IPS-11a (cell line): ENCODE data around the gene TLCD2.
"Not testable (repeated sequence)": the region's sequence is repeated elsewhere in the genome, so short reads cannot be mapped to it uniquely, and the experiment has no call there.

Experiments
- H3K4me3 ChIP-seq: one replicate; pipeline ENCODE4 v1.5.1; 2013; ENCODE audit warnings: low read depth, low read length, control low read depth

TLCD2 gene, protein sequence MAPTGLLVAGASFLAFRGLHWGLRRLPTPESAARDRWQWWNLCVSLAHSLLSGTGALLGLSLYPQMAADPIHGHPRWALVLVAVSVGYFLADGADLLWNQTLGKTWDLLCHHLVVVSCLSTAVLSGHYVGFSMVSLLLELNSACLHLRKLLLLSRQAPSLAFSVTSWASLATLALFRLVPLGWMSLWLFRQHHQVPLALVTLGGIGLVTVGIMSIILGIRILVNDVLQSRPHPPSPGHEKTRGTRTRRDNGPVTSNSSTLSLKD

GRCh38 chr17:1709971-1710806 is at the start of gene TLCD2:
Gene TLCD2 (minus strand): TSS chr17:1710377. CDS start chr17:1710242, 135 bp downstream.
- peak within 1 kb of the TSS; percentile 54 for H3K4me3 ChIP-seq

GRCh38 chr17:1759529-1759928 is 49.4 kb upstream of the TLCD2 start:
- H3K4me3 ChIP-seq = no peak overlapping the region

GRCh38 chr17:1758807-1759206 is 48.6 kb upstream of the TLCD2 start:
- no peak overlapping the region for H3K4me3 ChIP-seq

DNA sequence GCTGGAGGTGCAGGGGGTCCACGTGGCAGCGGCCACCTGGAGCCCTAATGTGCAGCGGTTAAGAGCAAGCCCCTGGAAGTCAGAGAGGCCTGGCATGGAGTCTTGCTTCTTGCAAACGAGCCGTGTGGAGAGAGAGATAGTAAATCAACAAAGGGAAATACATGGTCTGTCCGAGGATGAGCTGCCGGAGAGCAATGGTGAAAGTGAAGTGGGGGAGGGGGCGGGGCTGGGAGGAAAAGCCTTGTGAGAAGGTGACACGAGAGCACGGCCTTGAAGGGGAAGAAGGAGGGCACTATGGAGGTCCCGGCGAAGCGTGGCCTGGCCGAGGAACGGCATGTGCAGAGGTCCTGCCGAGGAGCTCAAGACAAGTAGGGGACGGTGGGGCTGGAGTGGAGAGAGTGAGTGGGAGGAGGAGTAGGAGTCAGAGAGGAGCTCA is 45.7 kb upstream of the TLCD2 start:
- no peak overlapping the region for H3K4me3 ChIP-seq

GRCh38 chr17:1755252-1755826 is 45.2 kb upstream of the TLCD2 start:
- H3K4me3 ChIP-seq = no peak overlapping the region

DNA sequence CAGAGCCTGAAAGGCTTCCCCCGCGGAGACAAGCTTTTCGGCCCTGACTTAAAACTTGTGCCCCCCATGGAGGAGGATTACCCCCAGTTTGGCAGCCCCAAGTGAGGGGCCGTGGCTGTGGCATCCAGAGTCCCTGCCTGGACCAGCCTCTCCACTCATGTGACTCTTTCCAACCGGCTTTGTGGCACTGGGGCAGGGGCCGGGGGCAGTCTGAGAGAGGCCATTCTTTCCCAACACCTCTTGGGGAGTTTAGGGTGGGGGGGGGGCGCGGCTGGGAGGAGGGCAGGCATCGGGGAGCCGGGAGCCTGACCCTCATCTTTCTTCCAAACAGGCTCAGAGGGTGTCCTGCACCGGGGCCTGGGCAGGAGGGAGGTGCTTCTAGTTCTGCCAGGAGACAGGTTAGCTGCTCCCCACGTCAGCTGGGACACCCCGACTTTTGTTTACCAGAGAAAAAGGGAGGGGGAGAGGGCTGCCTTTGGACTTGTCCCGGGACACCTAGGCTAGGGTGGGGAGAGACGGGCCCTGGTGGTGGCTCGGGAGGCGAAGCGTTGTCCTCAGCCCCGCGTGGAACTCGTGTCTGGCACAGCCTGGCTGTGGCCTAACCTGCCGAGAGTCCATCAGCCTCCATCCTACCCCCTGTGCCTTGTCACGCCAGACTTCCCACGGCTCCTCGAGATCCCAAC is 44.4 kb upstream of the TLCD2 start:
- H3K4me3 ChIP-seq = no peak overlapping the region

- H3K4me3 ChIP-seq = no peak overlapping the region
Observed at GRCh38 chr17:1753767-1754429, 43.7 kb upstream of the TLCD2 start.

- no peak overlapping the region for H3K4me3 ChIP-seq
Observed at GRCh38 chr17:1752425-1753262, 42.5 kb upstream of the TLCD2 start.

GRCh38 chr17:1750628-1751027 is 40.5 kb upstream of the TLCD2 start:
- H3K4me3 ChIP-seq = no peak overlapping the region

DNA sequence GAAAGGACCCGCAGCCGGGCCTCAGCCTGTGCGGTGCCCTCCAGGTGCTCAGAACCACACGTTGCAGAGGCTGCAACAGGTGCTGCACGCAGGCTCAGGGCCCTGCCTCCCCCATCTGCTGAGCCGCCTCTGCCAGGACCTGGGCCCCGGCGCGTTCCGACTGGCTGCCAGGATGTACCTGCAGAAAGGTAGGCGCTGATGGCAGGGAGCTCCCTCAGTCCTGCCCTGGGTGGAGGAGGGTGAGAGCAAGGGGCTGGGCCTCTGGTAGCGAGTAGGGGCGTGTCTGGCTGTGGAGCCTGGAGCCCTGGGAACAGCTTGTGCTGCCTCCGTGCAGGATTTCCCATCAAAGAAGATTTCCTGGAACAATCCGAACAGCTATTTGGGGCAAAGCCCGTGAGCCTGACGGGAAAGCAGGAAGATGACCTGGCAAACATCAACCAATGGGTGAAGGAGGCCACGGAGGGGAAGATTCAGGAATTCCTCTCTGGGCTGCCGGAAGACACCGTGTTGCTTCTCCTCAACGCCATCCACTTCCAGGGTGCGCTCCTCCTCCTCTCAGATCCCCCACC is 36.9 kb upstream of the TLCD2 start:
- H3K4me3 ChIP-seq = no peak overlapping the region

- H3K4me3 ChIP-seq = no peak overlapping the region
Observed at GRCh38 chr17:1745513-1746020, 35.4 kb upstream of the TLCD2 start.

- no peak overlapping the region for H3K4me3 ChIP-seq
Observed at GRCh38 chr17:1744551-1745512, 34.7 kb upstream of the TLCD2 start.

DNA sequence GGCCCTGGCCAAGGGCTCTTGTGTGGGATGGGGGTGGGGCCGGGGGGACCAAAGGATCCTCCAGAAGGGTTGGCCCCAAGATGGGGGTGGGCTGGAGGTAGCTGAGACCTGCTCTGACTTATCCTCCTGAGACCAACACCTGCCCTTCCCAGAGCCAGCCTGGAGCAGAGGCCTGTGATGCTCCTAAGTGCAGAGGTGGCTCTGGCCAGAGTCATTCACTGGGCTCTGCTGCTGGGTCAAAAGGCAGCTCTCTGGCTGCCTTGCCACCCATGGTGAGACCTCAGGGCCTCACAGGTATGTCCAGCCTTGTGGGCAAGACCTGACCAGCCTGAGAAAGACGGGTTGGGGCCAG is 32.9 kb upstream of the TLCD2 start:
- no peak overlapping the region for H3K4me3 ChIP-seq

DNA sequence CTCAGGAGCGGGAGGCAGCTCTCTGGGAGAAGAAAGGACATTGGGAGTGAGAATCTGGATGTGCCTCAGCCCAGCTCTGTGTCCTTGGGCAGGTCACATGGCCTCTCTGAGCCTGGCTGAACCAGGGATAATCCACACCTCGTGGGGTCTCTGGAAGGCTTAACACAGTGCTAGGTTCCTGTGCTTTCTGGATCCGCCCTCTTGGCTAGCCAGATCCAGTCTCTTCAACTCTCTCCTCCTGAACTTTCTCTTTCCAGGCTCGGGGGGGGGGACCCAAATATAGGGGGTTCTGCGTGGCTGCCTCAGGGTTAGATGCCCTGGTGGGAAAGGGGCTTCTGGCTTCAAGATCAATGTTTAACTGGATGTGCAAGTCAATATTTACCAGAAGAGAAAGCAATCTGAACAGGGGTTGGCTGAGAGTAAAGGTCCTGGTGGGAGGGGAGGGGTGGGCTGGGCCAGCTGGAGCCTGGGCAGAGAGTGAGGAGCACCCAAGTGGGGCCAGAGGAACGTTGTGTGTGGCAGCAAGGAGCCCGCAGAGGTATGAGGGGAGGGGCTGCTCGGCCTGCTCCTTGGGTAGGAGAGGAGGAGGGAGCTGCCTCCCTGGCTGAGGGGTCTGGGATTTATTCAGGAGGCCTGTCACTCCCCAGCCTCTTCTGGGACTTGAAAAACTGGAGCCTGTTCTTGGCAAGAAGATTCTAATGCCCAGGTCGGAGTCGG is 32.4 kb upstream of the TLCD2 start, which contains the start of gene SERPINF2:
Gene SERPINF2 (plus strand): TSS at position 501 of the 717 bp plus-strand sequence. CDS start 2,125 bp downstream, outside the sequence.
- H3K4me3 ChIP-seq = no peak within 1 kb of the TSS

DNA sequence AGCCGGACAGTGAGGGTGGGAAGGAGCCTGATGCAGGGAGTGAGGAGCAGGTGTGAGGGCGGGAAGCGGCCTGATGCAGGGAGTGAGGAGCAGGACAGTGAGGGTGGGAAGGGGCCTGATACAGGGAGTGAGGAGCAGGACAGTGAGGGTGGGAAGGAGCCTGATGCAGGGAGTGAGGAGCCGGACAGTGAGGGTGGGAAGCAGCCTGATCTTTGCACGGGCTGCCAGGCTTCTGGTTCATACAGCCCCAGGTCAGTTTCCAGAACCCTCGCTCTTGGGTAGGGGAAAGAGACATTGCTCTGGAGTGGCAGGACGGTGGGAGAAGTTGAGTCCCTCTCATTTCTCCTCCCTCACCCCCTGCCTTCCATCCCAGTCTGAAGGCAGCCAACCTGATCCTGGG is 31.7 kb upstream of the TLCD2 start:
- not testable (repeated sequence) for H3K4me3 ChIP-seq

DNA sequence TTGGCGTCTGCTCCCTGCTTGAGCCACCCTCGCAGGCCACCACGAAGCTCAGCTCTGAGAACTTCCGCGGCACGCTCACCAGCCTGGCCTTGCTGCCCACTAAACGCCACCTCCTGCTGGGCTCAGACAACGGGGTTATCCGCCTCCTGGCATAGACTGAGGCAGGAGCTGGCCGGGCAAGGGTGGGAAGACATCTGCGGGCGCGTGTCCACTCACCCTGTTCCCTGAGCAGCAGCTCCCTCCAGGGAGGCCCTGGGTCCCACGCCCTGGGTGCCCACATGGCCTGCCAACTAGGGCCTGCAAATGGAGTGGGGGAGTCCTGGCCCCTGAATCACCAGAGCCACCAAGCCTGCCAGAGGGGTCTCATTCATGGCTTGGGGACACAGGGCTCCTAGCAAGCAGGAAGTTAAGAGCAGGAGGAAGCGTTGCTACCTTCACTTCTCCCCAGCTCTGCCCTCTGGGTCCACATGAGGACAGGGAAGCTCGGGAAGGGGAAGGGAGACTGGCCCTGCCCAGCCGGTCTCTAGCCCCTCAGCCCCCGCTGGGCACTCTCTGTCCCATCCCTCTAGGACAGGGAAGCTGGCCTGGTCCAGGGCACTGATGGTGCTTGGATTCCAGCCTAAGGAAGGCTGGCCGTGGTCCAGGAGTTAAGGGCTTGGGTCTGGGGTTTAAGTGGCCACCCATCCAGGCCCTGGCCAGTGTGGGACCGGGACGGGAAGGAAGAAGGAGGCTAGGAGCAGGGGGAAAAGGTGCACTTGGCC is 27.5 kb upstream of the TLCD2 start:
- H3K4me3 ChIP-seq = no peak overlapping the region
